H1 (cell line): Measurements from ENCODE around the gene TMC3. TPM values are rescaled to one million over a fixed set of nuclear protein-coding genes. Genes with fewer than 3 reads are reported as not detected.

Experiments
- CTCF ChIA-PET: fragments of 300-600 bp; sonication (Branson Sonifier 250); formaldehyde crosslinking; loops from one replicate; lab custom pipeline; 2021; ENCODE audit not compliant: partially characterized antibody; lab: Charles Lee
- POLR2A ChIA-PET: fragments of 300-600 bp; sonication (Branson Sonifier 250); formaldehyde crosslinking; loops from one replicate; lab custom pipeline; 2021; ENCODE audit warnings: inconsistent platforms; ENCODE audit not compliant: partially characterized antibody; lab: Charles Lee
- DNase-seq, 2 experiments: peaks; one replicate each; pipeline versions ENCODE4 v3.0.0 to v3.0.0-alpha.2; 2010 to 2022; ENCODE audit warnings: low spot score in 2 of 2, low read depth in 1 of 2, mixed read lengths in 1 of 2
- FAIRE-seq: peaks from 2 replicates; lab custom pipeline; 2011; peaks lifted over from hg19 to GRCh38; lab: Jason Lieb, UNC
- H2AFZ ChIP-seq: 2 replicates; pipeline ENCODE4 v1.8.1; 2012; ENCODE audit warnings: low read length, inconsistent platforms
- H2AK5ac ChIP-seq: 2 replicates; pipeline ENCODE4 v1.6.1; 2013; ENCODE audit warnings: low read depth, low read length
- H2BK120ac ChIP-seq: replicated peaks from 2 replicates; pipeline ENCODE3; 2013; ENCODE audit warnings: low read depth, low read length, inconsistent platforms
- H2BK12ac ChIP-seq: 2 replicates; pipeline ENCODE4 v1.6.1; 2013; ENCODE audit warnings: low read depth, low read length
- H2BK15ac ChIP-seq: 2 replicates; pipeline ENCODE4 v1.6.1; 2013; ENCODE audit warnings: low read length
- H2BK20ac ChIP-seq: 2 replicates; pipeline ENCODE4 v1.6.1; 2013; ENCODE audit warnings: low read length
- H2BK5ac ChIP-seq: 2 replicates; pipeline ENCODE4 v1.6.1; 2013; ENCODE audit warnings: low read depth, low read length
- H3K14ac ChIP-seq: 2 replicates; pipeline ENCODE4 v1.6.1; 2013; ENCODE audit warnings: inconsistent platforms; ENCODE audit not compliant: insufficient read length
- H3K18ac ChIP-seq: 2 replicates; pipeline ENCODE4 v1.6.1; 2013; ENCODE audit warnings: low read length; ENCODE audit errors: extremely low read depth
- H3K23ac ChIP-seq: 2 replicates; pipeline ENCODE4 v1.6.1; 2013; ENCODE audit warnings: inconsistent platforms; ENCODE audit not compliant: insufficient read length
- H3K23me2 ChIP-seq: 2 replicates; pipeline ENCODE4 v1.6.1; 2013; ENCODE audit warnings: low read depth, low read length
- H3K27ac ChIP-seq: 2 replicates; pipeline ENCODE4 v1.6.1; 2011; ENCODE audit warnings: low read depth, low read length, inconsistent platforms
- H3K27me3 ChIP-seq, 4 experiments: replicated peaks in 1 of 4; 1 replicate in 1 of 4; 2 replicates in 3 of 4; pipeline versions ENCODE4 v1.6.1 to v1.8.1; 2011 to 2013; ENCODE audit warnings: low read length in 3 of 4, mild to moderate bottlenecking in 3 of 4, inconsistent platforms in 2 of 4, mixed read lengths in 2 of 4, moderate library complexity in 1 of 4; ENCODE audit not compliant: control insufficient read depth in 3 of 4, insufficient read depth in 3 of 4; ENCODE audit errors: extremely low read depth in 1 of 4
- H3K36me3 ChIP-seq, 4 experiments: 2 replicates each; pipeline versions ENCODE4 v1.6.1 to v1.8.1; 2011 to 2013; ENCODE audit warnings: mild to moderate bottlenecking in 4 of 4, low read length in 3 of 4, moderate library complexity in 2 of 4, control low read depth in 1 of 4, inconsistent platforms in 1 of 4; ENCODE audit not compliant: insufficient read depth in 4 of 4, control insufficient read depth in 2 of 4
- H3K4ac ChIP-seq: replicated peaks from 2 replicates; pipeline ENCODE3; 2013; ENCODE audit warnings: low read length, low read depth, mixed read lengths, inconsistent platforms; ENCODE audit not compliant: insufficient read length
- H3K4me1 ChIP-seq, 4 experiments: replicated peaks in 1 of 4; 1 replicate in 1 of 4; 2 replicates in 3 of 4; pipeline versions ENCODE4 v1.6.1 to v1.8.1; 2011 to 2013; ENCODE audit warnings: low read length in 3 of 4, inconsistent platforms in 2 of 4, mixed read lengths in 1 of 4; ENCODE audit not compliant: insufficient read depth in 4 of 4, control insufficient read depth in 3 of 4
- H3K4me2 ChIP-seq, 2 experiments: 2 replicates each; pipeline versions ENCODE4 v1.6.1 to v1.8.1; 2011 to 2013; ENCODE audit warnings: low read depth in 2 of 2, low read length in 2 of 2, control low read depth in 1 of 2, inconsistent platforms in 1 of 2, mild to moderate bottlenecking in 1 of 2; ENCODE audit not compliant: insufficient read depth in 1 of 2
- H3K4me3 ChIP-seq, 4 experiments: fragments of 200-600, 300-600 bp in 1 of 4; sonication (generic), shearing (Covaris generic), sonication (Bioruptor Twin) in 1 of 4; 2 replicates each; pipeline versions ENCODE4 v1.5.1 to v1.8.1; 2011 to 2016; ENCODE audit warnings: low read length in 4 of 4, low read depth in 3 of 4, control low read depth in 2 of 4, inconsistent platforms in 2 of 4, mild to moderate bottlenecking in 2 of 4, mixed read lengths in 1 of 4, moderate library complexity in 1 of 4; ENCODE audit not compliant: insufficient read depth in 2 of 4; ENCODE audit errors: extremely low read depth in 1 of 4
- H3K56ac ChIP-seq: replicated peaks from 2 replicates; pipeline ENCODE3; 2013; ENCODE audit warnings: low read depth, mild to moderate bottlenecking, mixed read lengths, low read length, inconsistent platforms; ENCODE audit not compliant: insufficient read length
- H3K79me1 ChIP-seq: 2 replicates; pipeline ENCODE4 v1.6.1; 2013; ENCODE audit warnings: low read depth, low read length, control low read depth
- H3K79me2 ChIP-seq, 2 experiments: 2 replicates each; pipeline versions ENCODE4 v1.6.1 to v1.8.1; 2012 to 2013; ENCODE audit warnings: low read length in 2 of 2, mild to moderate bottlenecking in 2 of 2, inconsistent platforms in 1 of 2; ENCODE audit not compliant: insufficient read depth in 2 of 2, control insufficient read depth in 1 of 2
- H3K9ac ChIP-seq, 4 experiments: replicated peaks in 1 of 4; 1 replicate in 1 of 4; 2 replicates in 3 of 4; pipeline versions ENCODE4 v1.6.1 to v1.8.1; 2011 to 2013; ENCODE audit warnings: low read depth in 3 of 4, low read length in 3 of 4, control low read depth in 2 of 4, mild to moderate bottlenecking in 2 of 4, moderate library complexity in 2 of 4, inconsistent platforms in 1 of 4; ENCODE audit errors: extremely low read depth in 1 of 4
- H3K9me3 ChIP-seq, 2 experiments: 2 replicates each; pipeline versions ENCODE4 v1.6.1 to v1.8.1; 2012 to 2013; ENCODE audit warnings: mild to moderate bottlenecking in 2 of 2, moderate library complexity in 2 of 2, control low read depth in 1 of 2, inconsistent platforms in 1 of 2, low read depth in 1 of 2, low read length in 1 of 2, mixed read lengths in 1 of 2; ENCODE audit not compliant: insufficient read depth in 2 of 2
- H4K20me1 ChIP-seq, 2 experiments: replicated peaks in 1 of 2; 2 replicates each; pipeline versions ENCODE3 to v1.8.1; 2011 to 2013; ENCODE audit warnings: inconsistent platforms in 2 of 2, low read length in 2 of 2, mild to moderate bottlenecking in 1 of 2; ENCODE audit not compliant: insufficient read depth in 2 of 2, control insufficient read depth in 1 of 2
- H4K5ac ChIP-seq: 2 replicates; pipeline ENCODE4 v1.6.1; 2013; ENCODE audit warnings: low read length, low read depth, mixed read lengths, inconsistent platforms; ENCODE audit not compliant: insufficient read length
- H4K8ac ChIP-seq: 2 replicates; pipeline ENCODE4 v1.8.0; 2013; ENCODE audit warnings: mild to moderate bottlenecking, moderate library complexity, low read length, inconsistent platforms; ENCODE audit not compliant: insufficient read depth; ENCODE audit errors: extremely low read depth
- H4K91ac ChIP-seq: replicated peaks from 2 replicates; pipeline ENCODE3; 2013; ENCODE audit warnings: low read length, mixed read lengths, inconsistent platforms; ENCODE audit not compliant: insufficient read length
- CTBP2 ChIP-seq: IDR thresholded peaks from 2 replicates; pipeline ENCODE4 v1.7.0; 2011; ENCODE audit warnings: borderline replicate concordance, mild to moderate bottlenecking, moderate library complexity, mixed read lengths, low read length; ENCODE audit not compliant: insufficient read depth, insufficient read length
- E2F6 ChIP-seq: IDR thresholded peaks from 2 replicates; pipeline ENCODE4 v1.6.1; 2012; ENCODE audit warnings: inconsistent platforms
- JUND ChIP-seq: IDR thresholded peaks from 2 replicates; pipeline ENCODE4 v1.6.1; 2011; ENCODE audit warnings: mild to moderate bottlenecking, improper control_type of control experiment, low read length
- WGBS, 2 experiments: shearing (Covaris generic) in 1 of 2; methylation state at CpG; one replicate each; pipeline versions ENCODE4 v1.1.6 to v1.1.7; 2013 to 2015; ENCODE audit warnings: low lambda C conversion rate in 2 of 2, mixed read lengths in 2 of 2, inconsistent platforms in 1 of 2, low coverage in 1 of 2, missing lambda C conversion rate in 1 of 2; ENCODE audit not compliant: insufficient replicate concordance in 2 of 2, insufficient coverage in 1 of 2, insufficient read length in 1 of 2; ENCODE audit errors: extremely low coverage in 1 of 2, missing lambda C conversion rate in 1 of 2; 5-methylcytosine and 5-hydroxymethylcytosine counted together
- polyA plus RNA-seq, 7 experiments: library from polyadenylated mRNA; depleted of rRNA in 3 of 7; stranded (reverse) in 5 of 7; unstranded in 2 of 7; fragments of >200 nt in 5 of 7; fragments of 200-250 nt in 2 of 7; gene quantifications; 1 replicate in 5 of 7; 2 replicates in 1 of 7; 4 replicates in 1 of 7; pipeline versions ENCODE4 v1.2.1 to v1.2.3, GENCODE V29; 2011 to 2013; ENCODE audit warnings: missing spikeins in 2 of 7, mixed read lengths in 2 of 7
- total RNA-seq: library from RNA; stranded (reverse); fragmentation: NEBNext Ultra II Directional; extraction: Animal tissue kit (Norgen Biotek cat#: 25700); gene quantifications from 2 replicates; pipeline ENCODE4 v1.2.1, GENCODE V29; 2021

The TMC3 gene
- total and polyA plus RNA-seq, 2 of the 8 experiments (the other 6 are each of a cell fraction or from before 2014, with no cell fraction given), result not detected

GRCh38 chr15:81285461-81285860 lies 88.6 kb downstream of the TMC3 start:
- no peak overlapping the region for H3K4me3 ChIP-seq
- H4K5ac ChIP-seq, result no peak overlapping the region
- H2AK5ac ChIP-seq, result no peak overlapping the region
- no peak overlapping the region for H2BK15ac ChIP-seq
- no peaks in the 10 kb centered on the region for H3K9me3 ChIP-seq
- CTCF ChIA-PET, result interaction anchor here (2.8 kb wide), 1 partner anchor 19 kb away, joined by 9 read pairs; no protein-coding TSS in a partner anchor
- no peak overlapping the region for H2BK12ac ChIP-seq
- TF ChIP-seq E2F6 (no peak), JUND (no peak), CTBP2 (no peak)
- TF ChIP-seq, all 59 proteins: peak for 0
- DNase-seq (no peak), FAIRE-seq (no peak)
- no peak overlapping the region for H2BK120ac ChIP-seq
- no peak overlapping the region for H3K4me2 ChIP-seq
- H3K27me3 ChIP-seq, result no peaks in the 10 kb centered on the region
- POLR2A ChIA-PET, result no interaction called here
- H3K18ac ChIP-seq, result no peak overlapping the region
- no peaks in the 10 kb centered on the region for H3K23me2 ChIP-seq
- H2AFZ ChIP-seq, result no peak overlapping the region
- H2BK20ac ChIP-seq, result no peak overlapping the region
- no peak overlapping the region for H3K4ac ChIP-seq
- no peaks in the 10 kb centered on the region for H3K4me1 ChIP-seq
- no peaks in the 10 kb centered on the region for H3K79me1 ChIP-seq
- H3K14ac ChIP-seq, result no peak overlapping the region
- no peaks in the 10 kb centered on the region for H3K79me2 ChIP-seq
- H2BK5ac ChIP-seq, result no peak overlapping the region
- H4K20me1 ChIP-seq, result no peaks in the 10 kb centered on the region
- no peak overlapping the region for H4K8ac ChIP-seq
- no peak overlapping the region for H3K27ac ChIP-seq
- no peak overlapping the region for H4K91ac ChIP-seq
- H3K36me3 ChIP-seq, result no peaks in the 10 kb centered on the region
- H3K9ac ChIP-seq, result no peak overlapping the region
- WGBS, 2 experiments, result 91% methylated on average over 6 of the region's 6 CpGs; no CpG with 5 or more reads in 1 of the 2 experiments
- H3K56ac ChIP-seq, result no peak overlapping the region
- H3K23ac ChIP-seq, result no peak overlapping the region
